Putamen (tissue), 1 donor: ENCODE data around the gene ARPP21.
"Not testable (repeated sequence)": the region's sequence is repeated elsewhere in the genome, so short reads cannot be mapped to it uniquely, and the experiment has no call there.

ENCODE experiments used
- DNase-seq: peaks from one replicate; pipeline ENCODE4 v3.0.0-alpha.2; 2016; ENCODE audit warnings: low spot score

ARPP21 gene

DNA sequence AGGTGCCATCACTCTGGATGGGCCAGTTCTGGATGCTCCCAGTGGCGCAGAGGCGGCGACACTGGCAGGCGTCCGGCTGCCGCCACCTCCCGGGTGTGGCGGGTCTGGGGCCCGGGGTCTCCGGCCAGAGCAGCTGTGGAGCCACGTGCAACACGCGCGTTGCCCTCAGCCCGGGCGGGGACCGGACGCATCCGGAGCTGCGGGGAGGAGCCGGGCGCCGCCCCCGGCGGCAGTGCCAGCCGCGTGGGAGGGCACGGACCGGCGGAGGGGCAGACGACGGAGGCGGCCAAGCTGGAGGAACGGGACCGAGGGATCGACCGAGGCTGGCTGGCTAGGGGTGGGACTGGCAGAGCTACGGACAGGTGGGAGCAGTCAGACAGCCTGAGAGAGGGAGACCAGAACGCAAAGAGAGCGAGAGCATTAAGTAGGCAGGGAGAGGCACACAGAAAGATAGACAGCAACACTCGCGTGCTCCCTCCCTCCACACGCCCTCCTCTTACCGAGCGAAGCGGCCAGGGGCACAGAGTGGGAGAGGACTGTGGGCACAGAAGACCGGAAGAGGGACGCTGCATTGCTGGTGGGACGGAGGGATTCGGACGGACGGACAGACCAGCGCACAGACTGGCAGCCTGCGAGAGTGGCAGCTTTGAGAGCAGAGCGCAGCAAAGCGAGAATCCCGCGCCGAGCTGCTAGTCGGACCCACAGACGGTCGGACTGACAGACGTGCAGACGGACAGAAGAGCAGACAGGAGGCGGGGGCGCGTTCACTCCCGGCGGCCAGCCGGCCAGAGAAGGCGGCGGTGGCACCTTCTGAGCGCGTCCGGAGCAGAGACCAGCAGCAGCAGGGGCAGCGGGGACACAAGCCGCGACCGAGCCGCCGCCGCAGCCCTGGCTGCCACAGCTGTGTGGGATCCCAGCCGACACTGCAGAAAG, at the start of gene ARPP21:
Gene ARPP21, plus strand, starts transcription at position 272 of the 933 bp plus-strand sequence. CDS start 42,227 bp downstream, outside the sequence.
- peak; percentile 81 for DNase-seq

DNA sequence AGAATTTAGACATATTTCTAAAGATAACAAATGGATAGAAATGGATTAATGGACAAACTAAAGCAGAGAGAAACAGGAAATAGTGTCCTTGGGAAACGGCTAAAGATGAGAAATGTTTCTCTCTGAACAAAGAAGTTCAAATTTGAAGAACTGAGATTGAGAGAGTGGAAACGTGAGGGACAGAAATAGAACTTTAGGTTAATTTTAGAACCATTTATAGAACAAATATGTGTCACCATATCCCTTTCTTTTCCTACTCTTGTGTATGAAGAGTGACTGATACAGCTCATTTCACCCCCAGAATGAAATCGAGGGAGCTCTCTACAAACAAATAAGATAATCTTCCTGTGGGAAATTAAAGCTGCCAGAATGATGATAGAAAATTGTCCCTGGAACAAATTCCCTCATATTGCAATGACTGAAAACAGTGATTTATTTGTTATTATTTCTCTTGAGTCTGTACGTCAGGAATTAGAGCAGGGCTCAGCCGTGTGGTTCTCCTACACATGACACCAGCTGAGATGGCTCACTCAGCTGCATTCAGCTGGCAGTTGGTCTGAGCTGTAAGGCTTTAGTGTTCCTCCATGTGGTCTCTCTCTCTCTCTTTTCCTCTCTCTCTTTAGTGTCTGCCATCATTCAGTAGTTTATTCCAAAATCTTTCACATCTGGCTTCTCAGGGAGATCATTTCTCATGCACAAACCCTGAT, 46.6 kb upstream of the ARPP21 start:
- DNase-seq = no peak

DNA sequence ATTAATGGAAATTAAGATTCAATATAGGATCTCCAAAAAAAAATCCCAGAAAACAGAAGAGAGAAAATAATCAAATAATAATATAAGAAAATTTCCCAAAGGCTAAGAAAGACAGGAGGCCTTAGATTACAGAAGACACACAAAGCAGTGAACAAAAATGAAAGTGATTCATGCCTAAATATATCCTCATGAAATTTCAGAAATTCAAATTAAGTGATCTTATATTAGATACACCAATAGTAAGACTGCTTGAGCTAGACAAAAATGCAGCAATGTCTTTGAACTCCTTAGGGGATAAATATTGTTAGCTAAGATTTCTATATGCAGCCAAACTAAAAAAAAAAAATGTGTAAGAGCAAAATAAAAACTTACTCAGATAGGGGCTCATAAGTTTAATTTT, 44.6 kb upstream of the ARPP21 start:
- DNase-seq = no peak

DNA sequence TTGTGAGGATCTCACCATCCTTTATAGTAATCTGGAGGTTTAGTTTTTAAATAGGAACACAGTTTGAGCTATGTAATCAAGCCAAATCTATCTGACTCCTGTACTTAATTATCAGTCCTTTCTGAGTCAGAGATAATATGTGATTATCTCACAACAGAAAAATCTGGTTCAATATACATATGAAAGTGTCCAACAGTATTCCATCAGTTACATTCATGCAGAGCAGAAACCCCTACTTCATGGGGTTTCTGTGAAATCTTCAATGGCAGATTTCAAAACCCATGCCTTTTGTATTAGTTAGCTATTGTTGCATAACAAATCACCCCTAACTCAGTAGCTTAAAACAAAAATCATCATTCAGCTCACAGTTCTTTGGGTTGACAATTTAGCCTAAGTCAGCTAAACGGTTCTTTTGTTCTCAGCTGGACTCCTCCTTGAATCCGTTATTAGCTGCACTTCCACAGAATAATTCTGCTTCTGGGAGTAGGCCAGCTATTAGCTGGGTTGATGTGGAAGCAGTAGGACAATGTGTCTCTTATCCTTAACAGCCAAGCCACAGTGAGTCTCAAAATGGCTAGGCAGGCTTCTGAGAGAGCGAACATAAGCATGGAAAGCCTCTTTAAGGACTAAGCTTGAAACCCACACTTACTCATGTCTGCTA, 42.9 kb upstream of the ARPP21 start:
- DNase-seq = peak; percentile 85

DNA sequence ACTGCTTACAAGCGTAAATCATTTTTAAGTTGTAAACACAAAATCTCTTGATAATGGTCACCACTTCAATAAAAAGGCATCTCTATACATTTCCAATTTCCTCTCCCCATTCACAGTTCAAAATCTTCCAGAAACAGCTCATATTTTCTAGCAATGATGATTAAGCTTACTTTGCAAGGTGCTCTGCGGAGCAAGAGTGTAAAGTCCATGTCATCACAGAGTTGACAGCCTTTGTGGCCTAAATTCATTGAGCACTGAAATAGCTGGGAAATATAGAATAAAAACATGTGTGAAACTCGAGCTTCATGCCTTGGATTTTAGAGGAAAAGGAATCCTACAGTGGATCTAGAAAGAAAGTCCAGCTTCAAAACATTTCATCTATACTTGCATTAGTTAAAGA, 41.8 kb upstream of the ARPP21 start:
- DNase-seq = no peak

DNA sequence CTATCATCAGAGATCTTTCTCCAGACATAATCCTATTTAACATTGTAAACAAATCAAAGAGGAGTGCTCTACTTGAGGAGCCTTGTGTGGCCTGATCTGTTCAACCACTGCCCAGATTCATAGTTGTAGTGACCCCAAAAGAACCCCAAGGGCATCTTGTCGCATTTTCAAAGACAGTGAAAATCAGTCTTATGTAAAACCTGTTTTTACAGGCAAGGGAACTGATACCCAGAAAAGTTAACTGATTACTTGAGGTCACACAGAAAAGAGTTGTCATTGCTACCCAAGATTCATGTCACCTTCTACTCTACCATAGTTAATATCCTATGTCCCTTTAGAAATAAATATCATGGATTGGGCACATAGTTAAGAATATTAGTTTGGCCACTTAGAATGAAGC, 40.5 kb upstream of the ARPP21 start:
- no peak for DNase-seq

DNA sequence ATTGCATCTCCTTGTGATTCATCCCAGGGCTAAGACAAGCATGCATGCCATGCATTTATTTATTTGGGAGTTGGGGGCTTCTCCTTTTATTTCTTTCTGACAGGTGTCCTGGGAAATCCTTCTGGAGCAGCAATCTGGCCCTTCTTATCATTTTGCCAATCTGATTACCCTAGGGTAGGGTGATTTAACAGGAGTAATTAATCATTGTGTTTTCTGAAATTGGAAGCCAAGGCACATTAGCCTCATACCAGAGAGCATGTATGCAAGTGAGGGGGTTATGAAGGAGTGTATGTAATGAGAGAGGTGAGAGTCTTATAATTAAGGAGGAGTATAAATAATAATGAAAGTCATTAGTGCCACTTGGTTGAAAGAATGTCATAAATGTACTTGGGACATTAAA, 37.4 kb upstream of the ARPP21 start:
- no peak for DNase-seq

DNA sequence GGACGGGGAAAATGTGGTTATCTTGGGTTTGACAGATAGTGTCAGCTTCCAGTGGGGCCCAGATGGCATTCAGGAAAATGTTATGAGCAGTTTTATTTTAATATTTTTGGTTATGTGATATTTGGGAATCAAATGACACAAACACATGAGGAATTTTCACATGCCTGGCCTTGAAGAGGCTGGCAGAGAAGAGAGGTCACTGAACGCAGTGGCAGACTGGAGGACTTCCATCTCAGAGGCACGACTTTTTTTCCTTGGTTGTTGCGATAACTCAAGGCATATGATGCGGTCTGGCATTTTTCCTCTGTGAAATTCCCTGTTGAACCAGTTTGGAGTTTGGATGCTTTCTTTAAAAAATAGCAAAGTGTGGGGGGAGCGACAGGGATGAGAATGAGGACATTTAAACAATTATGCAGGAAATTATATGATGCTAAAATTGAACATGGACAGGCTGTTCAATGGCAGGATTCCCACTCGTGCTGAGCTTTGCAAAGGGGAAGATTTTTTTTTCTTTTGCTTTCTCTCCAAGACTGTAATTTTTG, 36.9 kb upstream of the ARPP21 start:
- DNase-seq = no peak

DNA sequence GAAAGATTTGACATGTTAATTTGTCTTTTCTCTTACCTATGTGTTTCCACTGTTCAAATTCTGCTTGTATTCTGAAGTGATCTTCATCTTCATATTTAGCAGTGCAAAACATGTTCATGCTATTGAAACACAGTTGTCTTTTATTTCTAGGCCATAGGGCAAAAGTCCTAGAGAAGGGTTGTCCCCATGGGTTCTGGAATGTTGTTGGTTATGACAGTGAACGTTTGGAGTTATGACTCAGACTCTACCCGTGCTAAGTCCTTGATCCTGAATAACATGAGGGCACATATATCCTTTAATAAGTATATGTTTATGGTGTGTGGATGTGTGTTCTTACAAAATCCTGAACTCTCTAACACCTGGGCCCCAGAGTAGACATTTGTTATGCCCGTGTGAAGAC, 23.0 kb upstream of the ARPP21 start:
- no peak for DNase-seq

DNA sequence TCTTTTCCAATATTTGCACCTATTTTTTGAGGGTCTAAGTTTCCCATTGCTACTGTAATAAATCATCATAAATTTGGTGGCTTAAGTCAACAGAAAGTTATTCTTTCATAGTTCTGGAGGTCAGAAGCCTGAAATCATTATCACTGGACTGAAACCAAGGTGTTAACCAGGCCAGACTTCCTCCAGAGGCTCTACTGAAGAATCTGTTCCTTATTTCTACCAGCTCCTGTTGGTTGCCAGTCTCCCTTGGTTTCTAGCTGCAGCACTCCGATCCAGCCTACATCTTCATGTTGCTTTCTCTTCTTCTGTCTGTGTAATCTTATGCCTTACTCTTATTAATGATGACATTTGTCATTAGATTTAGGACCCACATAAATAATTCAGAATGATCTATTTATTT, 22.0 kb upstream of the ARPP21 start:
- DNase-seq = no peak

DNA sequence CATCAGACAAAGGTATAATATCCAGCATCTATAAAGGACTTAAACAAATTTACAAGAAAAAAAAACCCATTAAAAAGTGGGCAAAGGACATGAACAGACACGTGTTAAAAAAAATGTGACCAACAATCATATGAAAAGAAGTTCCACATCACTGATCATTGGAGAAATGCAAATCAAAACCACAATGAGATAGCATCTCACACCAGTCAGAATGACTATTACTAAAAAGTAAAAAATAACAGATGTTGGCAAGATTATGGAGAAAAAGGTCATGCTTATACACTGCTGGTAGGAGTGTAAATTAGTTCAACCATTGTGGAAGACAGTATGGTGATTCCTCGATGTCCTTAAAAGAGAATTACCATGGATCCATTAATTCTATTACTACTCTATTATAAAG, 19.1 kb upstream of the ARPP21 start:
- DNase-seq = not testable (repeated sequence)

DNA sequence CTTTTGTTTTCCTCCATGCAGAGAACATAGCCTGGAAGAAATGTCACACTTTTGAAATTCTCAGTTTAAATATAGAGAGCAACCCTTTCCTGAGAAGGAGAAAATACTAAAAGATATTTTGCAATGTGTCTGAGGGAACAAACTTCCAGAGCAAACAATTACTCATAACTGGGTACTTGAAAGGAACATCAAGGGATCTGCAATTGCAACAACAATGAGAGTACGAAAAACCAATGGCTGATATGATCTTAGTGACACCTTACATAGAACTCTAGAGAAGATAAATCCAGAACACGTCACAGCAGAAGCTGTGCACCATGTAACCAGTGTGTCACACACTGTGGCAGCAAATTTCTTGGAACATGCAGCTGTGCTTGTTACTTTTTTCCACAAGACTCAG, 14.6 kb upstream of the ARPP21 start:
- DNase-seq = no peak

DNA sequence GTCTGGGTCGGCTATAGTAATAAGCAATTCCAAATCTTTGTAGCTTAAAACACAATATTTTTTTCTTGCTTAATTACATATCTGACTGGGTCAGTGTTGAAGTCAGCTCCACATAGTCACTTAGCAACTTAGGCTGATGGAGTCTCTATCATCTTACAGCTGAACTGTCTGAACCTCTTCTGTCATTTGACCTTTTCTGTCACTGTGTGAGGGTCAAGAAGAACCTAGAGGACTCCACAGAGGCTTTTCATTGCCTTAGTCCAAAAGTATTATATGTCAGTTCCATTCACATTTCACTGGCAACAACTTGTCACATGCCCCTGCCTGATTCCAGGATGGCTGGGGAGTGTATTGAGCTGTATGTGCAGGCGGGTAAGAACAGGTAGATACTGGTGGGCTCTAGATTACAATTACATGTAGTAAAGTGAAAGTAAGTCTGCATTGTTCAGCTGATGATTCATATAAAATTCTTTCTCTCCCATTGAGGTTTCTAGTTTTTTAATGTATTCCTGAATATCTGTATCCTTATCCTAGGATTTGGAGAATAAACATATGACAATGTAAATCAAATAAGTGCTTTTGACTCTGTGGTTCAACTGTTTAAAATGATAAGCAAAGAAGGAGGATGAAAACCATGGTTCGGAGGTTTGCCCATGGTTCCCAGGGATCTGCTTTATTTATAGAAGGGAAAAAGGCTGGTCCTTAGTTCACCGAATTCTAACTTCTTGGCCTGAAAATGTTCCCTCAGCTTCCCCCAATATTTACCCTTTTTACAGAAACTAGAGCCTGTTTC, 5.8 kb upstream of the ARPP21 start:
- DNase-seq = no peak

DNA sequence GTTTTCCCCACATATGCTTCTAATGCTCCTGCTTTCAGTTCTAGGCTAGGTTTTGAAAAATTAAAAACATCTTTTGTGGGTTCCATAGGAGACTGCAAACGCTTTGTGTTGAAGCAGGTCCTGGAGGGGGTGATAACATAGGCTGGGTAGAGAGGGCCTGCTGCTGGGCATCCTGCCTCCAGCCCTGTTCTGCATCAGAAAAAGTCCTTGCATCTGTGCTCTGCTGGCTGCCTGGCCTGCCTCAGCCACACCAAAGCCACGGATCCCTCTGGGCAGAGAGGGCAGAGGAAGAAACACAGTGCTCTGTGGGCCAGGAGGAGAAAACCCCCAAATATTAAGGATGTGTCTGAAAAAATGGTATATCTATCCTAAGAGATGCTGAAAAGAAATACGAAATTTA, 3.9 kb upstream of the ARPP21 start:
- DNase-seq = no peak

DNA sequence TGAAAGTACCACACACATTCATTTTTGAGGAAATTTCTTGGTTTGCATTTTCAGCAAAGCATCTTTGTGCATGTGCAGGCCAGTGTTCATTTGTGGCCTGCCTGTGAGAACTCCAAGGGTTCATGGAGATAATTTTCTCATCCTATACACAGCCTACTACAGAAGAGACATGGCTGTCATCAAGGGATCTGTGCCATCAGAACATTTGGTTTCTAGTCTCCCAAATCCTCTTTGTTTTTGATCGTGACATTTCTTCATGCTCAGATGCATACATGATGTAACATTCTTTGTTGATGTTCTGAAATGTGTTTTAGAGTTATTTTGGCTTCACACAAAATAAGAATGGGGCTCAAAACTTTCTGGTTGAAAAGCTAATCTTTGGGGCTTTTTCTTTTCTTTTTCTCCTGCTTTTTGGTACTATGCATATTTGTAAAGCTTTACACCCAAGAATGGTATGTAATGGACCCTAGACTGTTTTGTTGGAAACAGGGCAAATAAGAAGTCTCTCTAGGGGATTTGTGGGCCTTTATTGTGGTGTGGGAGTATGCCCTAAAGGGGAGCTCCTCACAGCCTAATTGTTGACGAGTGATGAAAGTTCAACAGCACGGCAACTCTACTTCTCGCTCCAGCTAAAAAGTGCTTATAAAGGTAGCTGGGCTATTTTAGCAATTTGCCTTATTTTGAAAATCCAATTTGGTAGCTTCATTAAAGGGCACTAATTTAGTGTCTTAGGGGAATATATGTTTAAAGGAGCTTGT, 3.2 kb upstream of the ARPP21 start:
- DNase-seq = no peak

DNA sequence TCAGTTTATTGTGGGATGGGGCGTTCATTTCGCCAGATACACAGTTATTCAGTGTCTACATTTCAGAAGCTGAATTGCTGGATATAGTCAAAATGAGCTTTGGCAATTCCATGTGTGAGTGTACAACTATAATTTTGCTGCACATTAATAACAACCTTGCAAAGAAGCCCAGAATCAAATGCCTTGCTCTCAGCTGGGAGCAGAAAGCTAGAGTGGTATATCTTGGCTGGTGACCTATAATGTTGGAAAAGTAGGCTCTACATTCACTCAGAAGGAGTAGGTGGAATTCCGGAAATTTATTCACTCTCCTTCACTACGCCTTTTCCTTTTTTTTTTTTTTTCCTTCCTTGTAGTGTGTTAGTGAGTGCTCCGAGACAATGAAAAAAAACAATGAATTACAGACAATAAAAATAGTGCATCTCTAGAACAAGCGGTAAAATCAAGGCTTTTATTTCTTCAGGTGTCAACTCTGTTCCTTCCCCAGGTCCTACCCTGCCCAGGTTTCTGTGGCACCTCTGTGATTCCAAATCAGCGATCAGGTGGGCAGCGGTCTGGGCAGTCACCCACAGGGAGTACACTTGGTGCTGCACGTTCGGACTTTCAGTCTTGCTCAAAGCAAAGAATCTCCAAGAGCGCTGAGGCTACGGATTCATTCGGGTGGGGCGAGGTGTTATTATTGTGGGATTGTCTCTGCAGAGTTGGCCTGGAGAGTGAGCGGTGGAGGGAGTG, 910 bp upstream of the ARPP21 start:
- DNase-seq = no peak

DNA sequence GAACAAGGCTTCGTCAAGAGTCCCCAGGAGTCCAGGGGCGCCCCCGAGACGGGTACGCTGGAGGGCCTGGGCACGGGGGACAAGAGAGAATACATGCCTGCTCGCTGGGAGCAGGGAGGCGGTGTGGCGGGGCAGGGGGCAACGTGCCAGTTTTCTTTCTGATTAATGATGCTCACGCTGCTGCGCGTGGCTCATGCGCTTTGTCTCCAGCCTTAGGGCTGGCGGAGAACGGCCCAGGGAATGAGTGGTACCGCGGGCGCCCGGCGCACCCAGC, 408 bp upstream of the ARPP21 start:
- peak; percentile 44 for DNase-seq

DNA sequence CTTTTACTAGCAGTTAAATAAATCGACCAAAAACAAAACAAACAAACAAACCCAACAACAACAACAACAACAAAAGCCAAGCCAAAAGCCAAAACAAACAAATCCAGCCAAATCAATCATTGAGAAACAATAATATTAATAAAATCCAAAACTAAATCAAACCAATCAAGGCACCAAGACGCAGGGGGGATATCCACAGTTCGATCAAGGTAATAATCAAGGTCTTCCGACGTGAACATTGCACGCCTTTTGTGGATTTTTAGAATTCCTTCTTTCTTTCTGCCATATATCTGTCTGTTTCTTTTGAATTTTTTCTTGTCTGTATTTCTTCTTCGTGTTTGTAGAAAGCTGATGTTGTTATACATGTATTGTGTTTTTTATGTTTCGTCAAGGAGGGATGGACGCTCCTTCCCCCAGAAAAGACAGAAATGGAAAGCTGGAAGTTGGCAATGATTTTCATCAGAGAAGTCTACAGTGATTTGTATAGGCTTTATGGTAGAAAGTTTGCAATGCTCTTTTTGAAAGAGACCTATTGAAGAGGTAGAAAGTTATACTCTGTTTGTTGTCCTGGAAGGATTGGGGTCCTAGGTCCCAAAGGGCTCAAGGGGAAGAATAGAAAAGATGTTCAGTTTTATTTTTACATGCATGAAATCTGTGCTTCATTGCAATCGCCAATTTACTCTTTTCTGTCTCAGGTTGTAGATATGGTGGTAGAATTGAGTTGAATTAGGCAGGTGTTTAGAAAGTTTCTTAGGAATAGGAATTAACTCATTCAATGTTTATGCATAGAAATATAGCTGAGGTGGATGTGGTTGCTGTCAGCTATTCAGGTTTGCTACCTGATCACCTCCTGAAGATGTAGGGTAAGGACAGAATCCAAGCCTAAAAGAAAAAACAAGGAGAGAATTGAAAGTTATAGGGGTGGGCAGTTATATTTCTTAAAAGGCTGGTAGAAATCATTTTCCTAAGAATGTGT, 1.2 kb downstream of the ARPP21 start:
- no peak for DNase-seq

DNA sequence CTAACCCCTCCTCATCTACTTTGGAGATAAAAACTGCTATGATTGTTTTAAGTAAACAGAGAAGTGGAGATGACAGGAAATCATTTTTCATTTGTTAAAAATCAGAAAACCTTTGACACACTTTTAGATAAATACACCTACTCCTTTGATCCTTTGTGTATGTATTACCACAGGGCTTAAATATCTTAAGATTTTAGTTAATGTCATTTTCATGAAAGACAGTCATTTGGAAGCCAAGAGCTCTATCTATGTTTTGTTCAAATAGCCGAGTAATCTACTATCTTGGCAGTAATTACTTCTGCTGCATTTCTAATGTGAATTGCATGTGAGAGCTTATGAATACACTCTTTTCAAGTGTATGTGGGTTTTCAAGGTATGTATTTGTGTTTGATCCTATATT, 2.0 kb downstream of the ARPP21 start:
- no peak for DNase-seq
